Stomach (tissue), 9 donors: ENCODE results near the gene ABCA7. TPM values are rescaled to one million over a fixed set of nuclear protein-coding genes. Genes with fewer than 3 reads are reported as not detected.

Experiments used
- DNase-seq, 2 donors: peaks; one replicate each; pipeline versions ENCODE4 v3.0.0 to v3.0.0-alpha.2; 2013 to 2019
- H3K27ac ChIP-seq, 5 donors: fragments of 200-600 bp in 4 of 5; sonication (generic) in 4 of 5; one replicate each; pipeline ENCODE4 v1.5.1; 2013 to 2019; ENCODE audit warnings: mild to moderate bottlenecking in 1 of 5, moderate library complexity in 1 of 5
- H3K27me3 ChIP-seq, 3 donors: fragments of 200-600 bp; sonication (generic); one replicate each; pipeline ENCODE4 v1.5.1; 2017 to 2019; ENCODE audit warnings: mixed run types in 1 of 3
- H3K36me3 ChIP-seq, 4 donors: fragments of 200-600 bp; sonication (generic); 1 replicate in 3 of 4; 2 replicates in 1 of 4; pipeline ENCODE4 v1.5.1; 2016 to 2019
- H3K4me1 ChIP-seq, 4 donors: fragments of 200-600 bp; sonication (generic); one replicate each; pipeline ENCODE4 v1.5.1; 2016 to 2019
- H3K4me3 ChIP-seq, 4 donors: fragments of 200-600 bp; sonication (generic) in 3 of 4; one replicate each; pipeline ENCODE4 v1.5.1; 2016 to 2019; ENCODE audit warnings: mild to moderate bottlenecking in 1 of 4
- H3K9me3 ChIP-seq, 4 donors: fragments of 200-600 bp; sonication (generic); one replicate each; pipeline ENCODE4 v1.5.1; 2016 to 2019
- EP300 ChIP-seq: sonication (generic); formaldehyde crosslinking; IDR thresholded peaks from one replicate; pipeline ENCODE4 v1.6.1; 2017; ENCODE audit warnings: antibody characterized with exemption
- POLR2A ChIP-seq, 4 donors: fragments of 450-650 bp; IDR thresholded peaks; one replicate each; pipeline ENCODE4 v1.6.1; 2016; ENCODE audit warnings: antibody characterized with exemption in 4 of 4, control low read depth in 2 of 4, mild to moderate bottlenecking in 1 of 4, moderate library complexity in 1 of 4
- POLR2AphosphoS5 ChIP-seq, 3 donors: sonication (generic); formaldehyde crosslinking; IDR thresholded peaks; one replicate each; pipeline ENCODE4 v1.6.1; 2016; ENCODE audit warnings: antibody characterized with exemption in 3 of 3
- WGBS, 5 donors: extraction: QIAGEN DNeasy Blood & Tissue Kit in 3 of 5; methylation state at CpG; one replicate each; pipeline versions ENCODE4 v1.1.5 to v1.1.7; 2013 to 2018; 5-methylcytosine and 5-hydroxymethylcytosine counted together
- intact Hi-C: fragments of 100-400 bp; cut with DNase I; formaldehyde crosslinking; loops from one replicate; pipeline ENCODE4 v1.15.1; 2023; ENCODE audit warnings: low total_unique reads
- polyA plus RNA-seq, 3 donors: library from polyadenylated mRNA; stranded (reverse); fragments of 200-250 nt; gene quantifications; one replicate each; pipeline ENCODE4 v1.2.3, GENCODE V29; 2013
- total RNA-seq, 5 donors: library from RNA; depleted of rRNA; stranded (reverse); fragments of >200 nt; gene quantifications; one replicate each; pipeline versions ENCODE4 v1.1.0 to v1.2.3, GENCODE V29; 2014 to 2016
- TF ChIP-seq, protein P1 (sequence below), 7 experiments: fragments of 450-650 bp in 4 of 7; fragments of 200-600 bp in 3 of 7; sonication (generic) in 3 of 7; IDR thresholded peaks; one replicate each; pipeline ENCODE4 v1.5.1; 2016 to 2019; ENCODE audit warnings: antibody characterized with exemption in 7 of 7, control low read depth in 2 of 7, mild to moderate bottlenecking in 1 of 7
- donor health status: healthy with polysubstance abuse.
- donor health status: Bipolar disorder and iron deficiency.
- donor health status: healthy.

The ABCA7 gene
- total and polyA plus RNA-seq, 8 donors: 5.1 to 144 (median 34.7) TPM

- H3K27me3 ChIP-seq: peaks cover 13 to 51% (median 43%) of the 10 kb centered on the region in 3 donors
- TF ChIP-seq POLR2A (IDR thresholded peaks at IDR 0.05): no peak
- TF ChIP-seq POLR2AphosphoS5 (IDR thresholded peaks at IDR 0.05): no peak
- TF ChIP-seq, protein P1, sequence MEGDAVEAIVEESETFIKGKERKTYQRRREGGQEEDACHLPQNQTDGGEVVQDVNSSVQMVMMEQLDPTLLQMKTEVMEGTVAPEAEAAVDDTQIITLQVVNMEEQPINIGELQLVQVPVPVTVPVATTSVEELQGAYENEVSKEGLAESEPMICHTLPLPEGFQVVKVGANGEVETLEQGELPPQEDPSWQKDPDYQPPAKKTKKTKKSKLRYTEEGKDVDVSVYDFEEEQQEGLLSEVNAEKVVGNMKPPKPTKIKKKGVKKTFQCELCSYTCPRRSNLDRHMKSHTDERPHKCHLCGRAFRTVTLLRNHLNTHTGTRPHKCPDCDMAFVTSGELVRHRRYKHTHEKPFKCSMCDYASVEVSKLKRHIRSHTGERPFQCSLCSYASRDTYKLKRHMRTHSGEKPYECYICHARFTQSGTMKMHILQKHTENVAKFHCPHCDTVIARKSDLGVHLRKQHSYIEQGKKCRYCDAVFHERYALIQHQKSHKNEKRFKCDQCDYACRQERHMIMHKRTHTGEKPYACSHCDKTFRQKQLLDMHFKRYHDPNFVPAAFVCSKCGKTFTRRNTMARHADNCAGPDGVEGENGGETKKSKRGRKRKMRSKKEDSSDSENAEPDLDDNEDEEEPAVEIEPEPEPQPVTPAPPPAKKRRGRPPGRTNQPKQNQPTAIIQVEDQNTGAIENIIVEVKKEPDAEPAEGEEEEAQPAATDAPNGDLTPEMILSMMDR (IDR thresholded peaks at IDR 0.05): no peak
- TF ChIP-seq EP300: no peak
- H3K4me1 ChIP-seq: peaks cover 11 to 34% (median 20%) of the 10 kb centered on the region in 4 donors
- H3K36me3 ChIP-seq: peaks cover 35 to 50% (median 48%) of the 10 kb centered on the region in 4 donors
- WGBS, 5 donors: 92 to 96% (median 95%) methylated on average over 18 of the region's 18 CpGs
- intact Hi-C loops: no loop called here
- no peak overlapping the region for H3K4me3 ChIP-seq
- no peak for DNase-seq
- H3K27ac ChIP-seq: no peak overlapping the region
- H3K9me3 ChIP-seq: no peaks in the 10 kb centered on the region
Measured at GRCh38 chr19:994516-994915, 45.4 kb upstream of the ABCA7 start.

- Histone ChIP-seq H3K4me3 (no peak overlapping the region), H3K4me1 (peaks cover 14 to 30% (median 24%) of the 10 kb centered on the region in 4 donors), H3K36me3 (peaks cover 27 to 43% (median 40%) of the 10 kb centered on the region in 4 donors)
Measured at GRCh38 chr19:995051-995827, 44.7 kb upstream of the ABCA7 start.

DNA sequence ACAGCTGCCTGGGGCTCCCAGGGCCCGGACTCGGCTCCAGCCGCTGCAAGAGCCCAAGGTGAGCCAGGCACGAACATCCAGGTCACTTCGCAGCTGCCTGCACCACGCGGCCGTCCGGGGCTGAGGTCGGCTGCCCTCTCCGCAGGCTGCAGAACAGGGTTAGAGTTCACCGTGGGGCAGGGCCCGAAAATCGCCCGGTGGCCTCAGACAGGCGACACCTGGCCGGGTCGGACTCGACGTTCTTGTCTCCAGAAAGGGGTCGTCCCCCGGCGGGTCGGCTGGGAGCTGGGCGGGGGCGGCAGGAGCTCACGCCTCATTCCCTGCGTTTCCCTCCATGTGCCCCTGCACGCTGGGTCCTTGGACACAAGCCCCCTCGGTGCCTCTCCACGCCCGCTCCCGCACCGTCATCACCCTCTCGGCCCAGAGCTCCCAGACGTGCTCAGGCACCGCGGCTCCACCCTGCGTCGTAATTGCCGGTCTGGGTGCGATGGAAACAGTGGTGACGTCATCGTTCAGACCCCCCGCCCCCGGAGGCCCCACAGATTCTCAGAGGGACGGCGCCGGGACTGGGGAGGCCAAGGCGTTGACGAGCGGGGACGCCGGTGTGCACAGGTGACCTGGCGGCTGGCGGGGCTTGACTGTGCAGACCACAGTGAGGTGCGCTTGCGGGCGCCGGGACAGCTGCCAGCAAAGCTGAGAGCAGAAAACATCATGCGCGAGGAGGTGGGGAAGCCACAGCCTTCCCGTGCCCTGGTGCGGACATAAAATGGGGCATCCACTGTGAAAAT lies 43.7 kb upstream of the ABCA7 start:
- intact Hi-C loops: no loop called here
- Histone ChIP-seq H3K27me3 (peaks cover 23 to 69% (median 60%) of the 10 kb centered on the region in 3 donors), H3K9me3 (no peaks in the 10 kb centered on the region), H3K4me3 (peak overlapping the region in 1 of 4 donors; percentile 14), H3K27ac (no peak overlapping the region), H3K36me3 (peaks cover 21 to 35% (median 31%) of the 10 kb centered on the region in 4 donors), H3K4me1 (peaks cover 20 to 34% (median 33%) of the 10 kb centered on the region in 4 donors)
- TF ChIP-seq POLR2AphosphoS5 (IDR thresholded peaks at IDR 0.05) (no peak), EP300 (no peak), POLR2A (IDR thresholded peaks at IDR 0.05) (no peak)
- TF ChIP-seq, protein P1 (IDR thresholded peaks at IDR 0.05): no peak
- 4 to 8% (median 4%) methylated on average over 51 to 64 of the region's 64 CpGs for WGBS, 5 donors
- DNase-seq: peak; percentile 55 to 88

More at GRCh38 chr19:995051-995827, 44.7 kb upstream of the ABCA7 start:
- no peak for DNase-seq
- Histone ChIP-seq H3K9me3 (no peaks in the 10 kb centered on the region), H3K27ac (no peak overlapping the region), H3K27me3 (peaks cover 15 to 58% (median 51%) of the 10 kb centered on the region in 3 donors)
- no peak for TF ChIP-seq EP300
- TF ChIP-seq, protein P1 (IDR thresholded peaks at IDR 0.05): no peak
- no peak for TF ChIP-seq POLR2AphosphoS5 (IDR thresholded peaks at IDR 0.05)
- no peak for TF ChIP-seq POLR2A (IDR thresholded peaks at IDR 0.05)
- intact Hi-C loops: no loop called here
- WGBS, 5 donors: 44 to 62% (median 49%) methylated on average over 16 to 26 of the region's 26 CpGs

DNA sequence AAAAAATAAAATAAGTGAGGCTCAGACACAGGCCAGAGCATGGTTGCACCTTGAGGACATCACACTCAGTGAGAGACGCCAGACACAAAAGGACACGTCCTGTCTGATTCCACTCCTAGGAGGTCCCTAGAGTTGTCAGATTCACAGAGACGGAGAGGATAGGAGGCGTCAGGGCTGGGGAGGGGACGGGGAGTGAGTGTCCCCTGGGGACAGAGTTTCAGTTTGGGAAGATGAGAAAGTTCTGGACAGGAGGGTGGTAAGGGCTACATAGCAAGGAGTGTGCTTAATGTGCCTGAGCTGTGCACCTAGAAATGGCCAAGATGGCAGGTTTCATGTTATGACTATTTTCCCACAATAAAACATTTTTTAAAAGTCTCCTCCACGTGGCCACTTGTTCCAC lies 41.8 kb upstream of the ABCA7 start:
- no peak overlapping the region for H3K27ac ChIP-seq
- WGBS, 5 donors: 21 to 47% (median 37%) methylated on average over 6 of the region's 6 CpGs
- intact Hi-C loops: no loop called here

More for the DNA sequence above, 41.8 kb upstream of the ABCA7 start:
- H3K9me3 ChIP-seq: no peaks in the 10 kb centered on the region
- H3K36me3 ChIP-seq: peaks cover 11 to 21% (median 18%) of the 10 kb centered on the region in 4 donors
- no peak overlapping the region for H3K4me3 ChIP-seq
- no peak for DNase-seq
- peaks cover 23 to 87% (median 75%) of the 10 kb centered on the region in 3 donors for H3K27me3 ChIP-seq
- H3K4me1 ChIP-seq: peaks cover 20 to 41% (median 39%) of the 10 kb centered on the region in 4 donors
- TF ChIP-seq POLR2AphosphoS5 (IDR thresholded peaks at IDR 0.05) (no peak), POLR2A (IDR thresholded peaks at IDR 0.05) (no peak), EP300 (no peak)
- TF ChIP-seq, protein P1 (IDR thresholded peaks at IDR 0.05): no peak
